WTC11 (cell line): Measurements from ENCODE around the gene DCUN1D3. TPM values are rescaled to one million over a fixed set of nuclear protein-coding genes. Genes with fewer than 3 reads are reported as not detected.
A peak's percentile ranks its signal among the peaks of the same experiment; 100 is the strongest.

Source experiments
- ATAC-seq: fragments of 200-7000 bp; cut with Tn5 transposase; 2 replicates; pipeline ENCODE4 v1.10.0; 2021; ENCODE audit warnings: mild to moderate bottlenecking, moderate library complexity
- CTCF ChIA-PET: fragments of 300-600 bp; sonication (Branson Sonifier 250); formaldehyde crosslinking; loops from one replicate; lab custom pipeline; 2021; ENCODE audit warnings: antibody characterized with exemption; lab: Charles Lee
- POLR2A ChIA-PET: fragments of 350-600 bp; sonication (Branson Sonifier 250); formaldehyde crosslinking; loops from one replicate; lab custom pipeline; 2021; ENCODE audit warnings: antibody characterized with exemption; lab: Charles Lee
- DNase-seq: peaks from one replicate; pipeline ENCODE4 v3.0.0; 2021; ENCODE audit warnings: low spot score
- H3K27ac Mint-ChIP-seq: 2 replicates; pipeline ENCODE4 v1.8.0; 2021; ENCODE audit warnings: mixed read lengths
- H3K27me3 Mint-ChIP-seq: 2 replicates; pipeline ENCODE4 v1.8.0; 2021; ENCODE audit warnings: low read depth, mild to moderate bottlenecking, moderate library complexity, mixed read lengths
- H3K36me3 Mint-ChIP-seq: 2 replicates; pipeline ENCODE4 v1.8.0; 2021; ENCODE audit warnings: mixed read lengths
- H3K4me1 Mint-ChIP-seq: 2 replicates; pipeline ENCODE4 v1.8.0; 2022; ENCODE audit warnings: mixed read lengths
- H3K4me3 Mint-ChIP-seq: 2 replicates; pipeline ENCODE4 v1.8.0; 2021; ENCODE audit warnings: mild to moderate bottlenecking, moderate library complexity, mixed read lengths
- H3K9me3 Mint-ChIP-seq: 2 replicates; pipeline ENCODE4 v1.8.0; 2021; ENCODE audit warnings: mixed read lengths
- AFF4 ChIP-seq: sonication (generic); formaldehyde crosslinking; IDR thresholded peaks from 2 replicates; pipeline ENCODE4 v1.8.1; 2023; ENCODE audit warnings: mild to moderate bottlenecking, missing genetic modification reagents, borderline replicate concordance
- ATF1 ChIP-seq: sonication (generic); formaldehyde crosslinking; IDR thresholded peaks from 2 replicates; pipeline ENCODE4 v1.8.1; 2023; ENCODE audit warnings: mild to moderate bottlenecking, moderate library complexity, missing genetic modification reagents
- CREM ChIP-seq: sonication (generic); formaldehyde crosslinking; IDR thresholded peaks from 2 replicates; pipeline ENCODE4 v1.8.1; 2022; ENCODE audit warnings: mild to moderate bottlenecking, missing genetic modification reagents, moderate library complexity
- E2F5 ChIP-seq: sonication (generic); formaldehyde crosslinking; IDR thresholded peaks from 2 replicates; pipeline ENCODE4 v1.8.1; 2022; ENCODE audit warnings: mild to moderate bottlenecking, moderate library complexity, missing genetic modification reagents
- GRHL2 ChIP-seq: fragments of 250-450 bp; sonication (Bioruptor Pico); IDR thresholded peaks from 2 replicates; pipeline ENCODE4 v1.8.0; 2022; ENCODE audit warnings: mild to moderate bottlenecking, moderate library complexity; ENCODE audit not compliant: insufficient replicate concordance, severe bottlenecking
- IRF2 ChIP-seq: sonication (generic); formaldehyde crosslinking; IDR thresholded peaks from 2 replicates; pipeline ENCODE4 v1.8.0; 2022; ENCODE audit warnings: low read depth, missing genetic modification reagents, borderline replicate concordance
- MXD4 ChIP-seq: fragments of 250-450 bp; sonication (Bioruptor Pico); IDR thresholded peaks from 2 replicates; pipeline ENCODE4 v1.8.0; 2021; ENCODE audit warnings: mild to moderate bottlenecking, moderate library complexity, borderline replicate concordance
- MYBL2 ChIP-seq: sonication (generic); formaldehyde crosslinking; IDR thresholded peaks from 2 replicates; pipeline ENCODE4 v1.8.1; 2023; ENCODE audit warnings: mild to moderate bottlenecking, moderate library complexity, missing genetic modification reagents
- OVOL2 ChIP-seq: fragments of 250-450 bp; sonication (Bioruptor Pico); IDR thresholded peaks from 2 replicates; pipeline ENCODE4 v1.9.0; 2021; ENCODE audit warnings: mild to moderate bottlenecking, borderline replicate concordance
- PREB ChIP-seq: sonication (generic); formaldehyde crosslinking; IDR thresholded peaks from 2 replicates; pipeline ENCODE4 v1.8.1; 2022; ENCODE audit warnings: mild to moderate bottlenecking, missing genetic modification reagents, moderate library complexity, borderline replicate concordance
- PRRX2 ChIP-seq: fragments of 250-450 bp; sonication (Bioruptor Pico); IDR thresholded peaks from 2 replicates; pipeline ENCODE4 v1.8.0; 2021; ENCODE audit warnings: mild to moderate bottlenecking
- RORB ChIP-seq: fragments of 250-450 bp; sonication (Bioruptor Pico); IDR thresholded peaks from 2 replicates; pipeline ENCODE4 v1.9.0; 2021; ENCODE audit warnings: mild to moderate bottlenecking
- STAT6 ChIP-seq: sonication (generic); formaldehyde crosslinking; conservative IDR thresholded peaks from 2 replicates; pipeline ENCODE4 v1.8.1; 2023; ENCODE audit warnings: mild to moderate bottlenecking, low read depth, missing genetic modification reagents, moderate library complexity
- TCF7 ChIP-seq: sonication (generic); formaldehyde crosslinking; IDR thresholded peaks from 2 replicates; pipeline ENCODE4 v1.8.0; 2022; ENCODE audit warnings: mild to moderate bottlenecking, low read depth, missing genetic modification reagents, moderate library complexity
- TEAD4 ChIP-seq: sonication (generic); formaldehyde crosslinking; IDR thresholded peaks from 2 replicates; pipeline ENCODE4 v1.8.0; 2022; ENCODE audit warnings: mild to moderate bottlenecking, missing genetic modification reagents
- ZNF512 ChIP-seq: sonication (generic); formaldehyde crosslinking; IDR thresholded peaks from 2 replicates; pipeline ENCODE4 v1.8.1; 2022; ENCODE audit warnings: missing genetic modification reagents, borderline replicate concordance
- total RNA-seq: library from RNA; stranded (reverse); gene quantifications from 3 replicates; pipeline ENCODE4 v1.2.3, GENCODE V29; 2021

Gene DCUN1D3
- total RNA-seq, 1 experiment from 2014 or later, result 14.7 TPM

- TF ChIP-seq TCF7 (CRISPR knock-in tag) (no peak), ATF1 (CRISPR knock-in tag) (no peak)
These were observed 32.6 kb downstream of the DCUN1D3 start (continued) for GRCh38 chr16:20867585-20867984.

GRCh38 chr16:20866801-20867200, 33.4 kb downstream of the DCUN1D3 start:
- Mint-ChIP-seq H3K27me3 (no peaks in the 10 kb centered on the region), H3K4me1 (peaks cover 34% of the 10 kb centered on the region), H3K36me3 (peaks cover 15% of the 10 kb centered on the region), H3K27ac (peak overlapping the region; percentile 78; the same call in 1 of the 2 replicates), H3K9me3 (peaks cover 5% of the 10 kb centered on the region), H3K4me3 (no peak overlapping the region)
- no peak for TF ChIP-seq RORB (CRISPR knock-in tag)
- no peak for TF ChIP-seq TEAD4 (CRISPR knock-in tag)
- TF ChIP-seq MXD4 (CRISPR knock-in tag), result no peak
- no peak for TF ChIP-seq PREB (CRISPR knock-in tag)
- TF ChIP-seq OVOL2 (CRISPR knock-in tag), result no peak
- TF ChIP-seq ZNF512 (CRISPR knock-in tag), result no peak
- TF ChIP-seq IRF2 (CRISPR knock-in tag), result no peak
- TF ChIP-seq E2F5 (CRISPR knock-in tag), result no peak
- no peak for TF ChIP-seq PRRX2 (CRISPR knock-in tag)
- no peak for TF ChIP-seq STAT6 (CRISPR knock-in tag)
- TF ChIP-seq CREM, result no peak
- no peak for TF ChIP-seq MYBL2 (CRISPR knock-in tag)
- TF ChIP-seq GRHL2 (CRISPR knock-in tag), result no peak
- no peak for TF ChIP-seq AFF4 (CRISPR knock-in tag)
- ChIA-PET CTCF (interaction anchor here (1.2 to 1.6 kb wide), 4 partner anchors 16 to 235 kb away, joined by 3 to 5 read pairs (median 4); no protein-coding TSS in a partner anchor), POLR2A (no interaction called here)
- DNase-seq (no peak), ATAC-seq (no peak)
